Sigmoid colon (tissue), 7 donors: ENCODE results near the gene TBC1D2. TPM values are rescaled to one million over a fixed set of nuclear protein-coding genes. Genes with fewer than 3 reads are reported as not detected.

Experiments
- DNase-seq: peaks from one replicate; pipeline ENCODE4 v3.0.0-alpha.2; 2019
- H3K27ac ChIP-seq, 4 donors: fragments of 200-600 bp; sonication (generic); one replicate each; pipeline ENCODE4 v1.5.1; 2016 to 2019; ENCODE audit warnings: mild to moderate bottlenecking in 1 of 4
- H3K27me3 ChIP-seq, 3 donors: fragments of 200-600 bp; sonication (generic); one replicate each; pipeline ENCODE4 v1.5.1; 2019; ENCODE audit warnings: mild to moderate bottlenecking in 1 of 3
- H3K36me3 ChIP-seq, 4 donors: fragments of 200-600 bp; sonication (generic); one replicate each; pipeline ENCODE4 v1.5.1; 2016 to 2019
- H3K4me1 ChIP-seq, 4 donors: fragments of 200-600 bp; sonication (generic); one replicate each; pipeline ENCODE4 v1.5.1; 2017 to 2019
- H3K4me3 ChIP-seq, 4 donors: fragments of 200-600 bp; sonication (generic); one replicate each; pipeline ENCODE4 v1.5.1; 2017 to 2019; ENCODE audit warnings: mild to moderate bottlenecking in 2 of 4, moderate library complexity in 1 of 4
- H3K9me3 ChIP-seq, 4 donors: fragments of 200-600 bp in 3 of 4; sonication (generic) in 3 of 4; one replicate each; pipeline versions ENCODE4 v1.5.1 to v1.6.1; 2013 to 2019
- EP300 ChIP-seq, 4 donors: sonication (generic); formaldehyde crosslinking; IDR thresholded peaks; one replicate each; pipeline ENCODE4 v1.6.1; 2017; ENCODE audit warnings: antibody characterized with exemption in 4 of 4
- POLR2A ChIP-seq, 2 donors: fragments of 450-650 bp; IDR thresholded peaks; one replicate each; pipeline ENCODE4 v1.6.1; 2016; ENCODE audit warnings: antibody characterized with exemption in 2 of 2, mild to moderate bottlenecking in 2 of 2, moderate library complexity in 2 of 2
- POLR2AphosphoS5 ChIP-seq, 4 donors: sonication (generic); formaldehyde crosslinking; IDR thresholded peaks; one replicate each; pipeline ENCODE4 v1.6.1; 2017; ENCODE audit warnings: antibody characterized with exemption in 4 of 4
- WGBS, 2 donors: extraction: QIAGEN DNeasy Blood & Tissue Kit; methylation state at CpG; one replicate each; pipeline ENCODE4 v1.1.7; 2013; 5-methylcytosine and 5-hydroxymethylcytosine counted together
- intact Hi-C: fragments of 100-400 bp; cut with DNase I; formaldehyde crosslinking; loops from one replicate; pipeline ENCODE4 v1.15.1; 2023
- polyA plus RNA-seq, 3 donors: library from polyadenylated mRNA; stranded (reverse); fragments of 200-250 nt; gene quantifications; one replicate each; pipeline ENCODE4 v1.2.3, GENCODE V29; 2013
- total RNA-seq, 4 donors: library from RNA; depleted of rRNA; stranded (reverse); fragments of >200 nt; gene quantifications; one replicate each; pipeline ENCODE4 v1.1.0, GENCODE V29; 2016
- TF ChIP-seq, protein P1 (sequence below), 4 experiments: fragments of 450-650 bp in 3 of 4; fragments of 200-600 bp in 1 of 4; IDR thresholded peaks; one replicate each; pipeline ENCODE4 v1.5.1; 2016 to 2019; ENCODE audit warnings: antibody characterized with exemption in 4 of 4, mild to moderate bottlenecking in 3 of 4, moderate library complexity in 2 of 4
- donor health status: healthy with polysubstance abuse.
- donor health status: Bipolar disorder and iron deficiency.
- donor health status: healthy.

TBC1D2 gene
- total and polyA plus RNA-seq, 7 donors: 4.8 to 23.8 (median 13.3) TPM

DNA sequence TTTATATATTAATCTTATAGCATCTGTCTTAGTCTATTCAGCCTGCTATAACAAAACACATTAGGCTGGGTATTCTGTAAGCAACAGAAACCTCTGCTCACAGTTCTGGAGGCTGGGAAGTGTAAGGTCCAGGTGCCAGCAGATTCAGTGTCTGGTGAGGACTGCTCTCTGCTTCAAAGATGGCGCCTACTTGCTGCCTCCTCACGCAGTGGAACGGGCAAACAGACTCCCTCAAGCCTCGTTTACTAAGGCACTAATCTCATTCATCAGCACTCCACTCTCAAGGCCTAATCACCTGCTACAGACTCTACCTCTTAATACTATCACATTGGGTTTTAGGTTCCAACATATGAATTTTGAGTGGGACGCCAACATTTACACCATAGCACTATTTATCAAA lies 5.2 kb upstream of the TBC1D2 start:
- 89 to 90% methylated on average over 5 of the region's 5 CpGs for WGBS, 2 donors
- intact Hi-C loops: loop anchor here (10.0 kb wide), 1 partner anchor 566 kb away; the partner anchor contains the start of gene XPA
- H3K36me3 ChIP-seq: no peaks in the 10 kb centered on the region

DNA sequence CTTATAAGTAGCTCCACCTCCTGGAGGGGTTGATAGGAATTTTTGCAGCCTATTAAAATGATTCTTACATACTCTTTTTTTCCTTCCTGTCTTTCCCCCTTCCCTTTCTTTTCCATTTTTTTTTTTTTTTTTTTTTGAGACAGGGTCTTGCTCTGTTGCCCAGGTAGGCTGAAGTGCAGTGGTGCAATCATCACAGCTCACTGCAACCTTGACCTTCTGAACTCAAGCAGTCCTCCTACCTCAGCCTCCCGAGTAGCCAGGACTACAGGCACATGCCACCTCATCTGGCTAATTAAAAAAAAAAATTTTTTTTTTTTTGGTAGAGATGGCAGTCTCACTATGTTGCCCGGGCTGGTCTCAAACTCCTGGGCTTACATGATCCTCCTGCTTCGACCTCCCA lies 4.3 kb upstream of the TBC1D2 start:
- TF ChIP-seq, protein P1, sequence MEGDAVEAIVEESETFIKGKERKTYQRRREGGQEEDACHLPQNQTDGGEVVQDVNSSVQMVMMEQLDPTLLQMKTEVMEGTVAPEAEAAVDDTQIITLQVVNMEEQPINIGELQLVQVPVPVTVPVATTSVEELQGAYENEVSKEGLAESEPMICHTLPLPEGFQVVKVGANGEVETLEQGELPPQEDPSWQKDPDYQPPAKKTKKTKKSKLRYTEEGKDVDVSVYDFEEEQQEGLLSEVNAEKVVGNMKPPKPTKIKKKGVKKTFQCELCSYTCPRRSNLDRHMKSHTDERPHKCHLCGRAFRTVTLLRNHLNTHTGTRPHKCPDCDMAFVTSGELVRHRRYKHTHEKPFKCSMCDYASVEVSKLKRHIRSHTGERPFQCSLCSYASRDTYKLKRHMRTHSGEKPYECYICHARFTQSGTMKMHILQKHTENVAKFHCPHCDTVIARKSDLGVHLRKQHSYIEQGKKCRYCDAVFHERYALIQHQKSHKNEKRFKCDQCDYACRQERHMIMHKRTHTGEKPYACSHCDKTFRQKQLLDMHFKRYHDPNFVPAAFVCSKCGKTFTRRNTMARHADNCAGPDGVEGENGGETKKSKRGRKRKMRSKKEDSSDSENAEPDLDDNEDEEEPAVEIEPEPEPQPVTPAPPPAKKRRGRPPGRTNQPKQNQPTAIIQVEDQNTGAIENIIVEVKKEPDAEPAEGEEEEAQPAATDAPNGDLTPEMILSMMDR (IDR thresholded peaks at IDR 0.05): no peak
- no peak for TF ChIP-seq POLR2AphosphoS5 (IDR thresholded peaks at IDR 0.05)
- TF ChIP-seq POLR2A (IDR thresholded peaks at IDR 0.05): no peak
- TF ChIP-seq EP300 (IDR thresholded peaks at IDR 0.05): no peak
- WGBS, 2 donors: 85 to 88% methylated on average over 3 of the region's 3 CpGs
- H3K4me3 ChIP-seq: no peak overlapping the region
- H3K4me1 ChIP-seq: peaks cover 0 to 17% (median 11%) of the 10 kb centered on the region in 4 donors
- no peak for DNase-seq
- H3K27me3 ChIP-seq: peaks cover 0 to 3% (median 0%) of the 10 kb centered on the region in 3 donors
- H3K9me3 ChIP-seq: no peaks in the 10 kb centered on the region
- intact Hi-C loops: loop anchor here (5.0 to 10.0 kb wide), 2 partner anchors 277 to 565 kb away; partner anchors contain the start of genes ANP32B and XPA
- H3K27ac ChIP-seq: no peak overlapping the region
- no peaks in the 10 kb centered on the region for H3K36me3 ChIP-seq

More for the DNA sequence above, 5.2 kb upstream of the TBC1D2 start:
- no peak overlapping the region for H3K27ac ChIP-seq
- no peak overlapping the region for H3K4me3 ChIP-seq
- no peaks in the 10 kb centered on the region for H3K9me3 ChIP-seq
- peaks cover 0 to 3% (median 0%) of the 10 kb centered on the region in 3 donors for H3K27me3 ChIP-seq
- TF ChIP-seq, protein P1 (IDR thresholded peaks at IDR 0.05): no peak
- TF ChIP-seq POLR2AphosphoS5 (IDR thresholded peaks at IDR 0.05): no peak
- TF ChIP-seq POLR2A (IDR thresholded peaks at IDR 0.05): no peak
- TF ChIP-seq EP300 (IDR thresholded peaks at IDR 0.05): no peak
- no peak for DNase-seq
- peaks cover 0 to 10% (median 8%) of the 10 kb centered on the region in 4 donors for H3K4me1 ChIP-seq

DNA sequence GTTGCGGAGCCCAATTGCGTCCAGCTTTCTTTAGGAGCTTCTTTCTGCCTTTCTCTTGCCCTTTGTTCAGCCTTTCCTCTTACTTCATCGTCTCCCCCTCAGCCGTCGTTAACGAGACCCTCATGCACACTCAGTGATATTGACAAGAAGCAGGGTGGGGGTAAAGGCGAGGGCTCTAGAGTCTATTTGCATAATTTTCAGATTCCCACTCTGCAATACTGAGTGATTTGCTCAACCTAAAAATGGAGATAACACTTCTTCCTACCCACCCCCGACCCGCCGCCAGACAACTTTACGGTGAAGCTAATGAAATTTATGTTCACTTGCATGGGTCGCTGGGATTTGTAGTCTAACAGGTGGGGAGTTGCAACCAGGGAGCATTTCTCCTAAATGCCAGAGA lies 1.3 kb upstream of the TBC1D2 start:
- Histone ChIP-seq H3K36me3 (no peaks in the 10 kb centered on the region), H3K4me3 (peak overlapping the region; percentile 52 to 95 (median 89)), H3K27me3 (no peaks in the 10 kb centered on the region), H3K9me3 (no peaks in the 10 kb centered on the region), H3K27ac (peak overlapping the region; percentile 91 to 98 (median 95)), H3K4me1 (peaks cover 0 to 23% (median 18%) of the 10 kb centered on the region in 4 donors)
- intact Hi-C loops: loop anchor here (2.0 to 5.0 kb wide), 2 partner anchors 274 to 540 kb away; partner anchors contain the start of genes ANKS6 and ANP32B
- no peak for TF ChIP-seq EP300 (IDR thresholded peaks at IDR 0.05)
- TF ChIP-seq POLR2AphosphoS5 (IDR thresholded peaks at IDR 0.05): no peak
- no peak for TF ChIP-seq POLR2A (IDR thresholded peaks at IDR 0.05)
- TF ChIP-seq, protein P1 (IDR thresholded peaks at IDR 0.05): no peak
- no peak for DNase-seq
- WGBS, 2 donors: 2 to 5% methylated on average over 12 of the region's 12 CpGs

DNA sequence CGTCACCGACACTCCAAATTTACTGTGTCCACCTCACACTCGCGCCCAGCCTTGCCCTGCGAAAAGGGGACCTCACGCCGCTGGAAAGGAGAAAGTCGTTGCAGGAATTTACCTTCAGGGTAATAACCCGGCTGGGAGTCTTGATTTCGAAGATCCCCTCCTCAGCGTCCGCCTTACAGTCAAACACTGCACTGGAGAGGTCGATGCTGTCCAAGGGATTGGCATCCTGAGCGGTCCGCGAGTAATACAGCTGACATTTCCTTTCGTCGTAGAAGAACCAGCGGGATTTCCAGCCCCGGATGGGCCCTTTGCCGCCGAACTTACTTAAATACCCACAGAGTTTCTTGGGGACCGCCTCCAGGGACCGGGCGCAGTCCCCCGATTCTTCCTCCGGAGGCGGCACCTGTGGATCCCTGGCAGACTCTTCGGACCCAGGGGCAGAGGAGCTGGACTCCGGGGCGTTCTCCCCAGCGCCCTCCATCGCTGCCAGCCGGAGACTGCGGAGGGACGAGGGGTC lies 330 bp downstream of the TBC1D2 start:
- TF ChIP-seq, protein P1 (IDR thresholded peaks at IDR 0.05): no peak
- TF ChIP-seq POLR2AphosphoS5 (IDR thresholded peaks at IDR 0.05) (no peak), EP300 (IDR thresholded peaks at IDR 0.05) (no peak), POLR2A (IDR thresholded peaks at IDR 0.05) (no peak)
- H3K27me3 ChIP-seq: no peaks in the 10 kb centered on the region
- H3K36me3 ChIP-seq: no peaks in the 10 kb centered on the region
- DNase-seq: peak; percentile 67
- peak overlapping the region; percentile 91 to 98 (median 95) for H3K27ac ChIP-seq
- WGBS, 2 donors: 1% methylated on average over 36 of the region's 36 CpGs
- H3K4me3 ChIP-seq: peak overlapping the region; percentile 52 to 95 (median 89)
- no peaks in the 10 kb centered on the region for H3K9me3 ChIP-seq
- H3K4me1 ChIP-seq: peaks cover 0 to 23% (median 18%) of the 10 kb centered on the region in 4 donors
- intact Hi-C loops: loop anchor here (1.0 to 5.0 kb wide), 3 partner anchors 199 to 332 kb away; partner anchors contain the start of genes ANP32B, NANS and TRMO
